Activated CD8-positive, alpha-beta T cell treated with anti-CD3 and anti-CD28 coated beads for 36 hours (primary cell): ENCODE measurements around the gene RNF112. TPM values are rescaled to one million over a fixed set of nuclear protein-coding genes. Genes with fewer than 3 reads are reported as not detected.

Experiments
- ATAC-seq: fragments of 200-7000 bp; cut with Tn5 transposase; one replicate; pipeline ENCODE4 v1.10.0; 2021; ENCODE audit warnings: mild to moderate bottlenecking, moderate library complexity
- CTCF ChIA-PET: fragments of 350-600 bp; sonication (Branson Sonifier 250); formaldehyde crosslinking; loops from one replicate; lab custom pipeline; 2021; ENCODE audit warnings: antibody characterized with exemption; lab: Charles Lee
- POLR2A ChIA-PET: fragments of 350-600 bp; sonication (Branson Sonifier 250); formaldehyde crosslinking; loops from one replicate; lab custom pipeline; 2021; ENCODE audit warnings: antibody characterized with exemption; lab: Charles Lee
- DNase-seq: peaks from one replicate; pipeline ENCODE4 v3.0.0-alpha.2; 2020
- H3K27ac Mint-ChIP-seq: one replicate; pipeline ENCODE4 v1.8.0; 2021; ENCODE audit warnings: mild to moderate bottlenecking, mixed read lengths
- H3K27me3 Mint-ChIP-seq: one replicate; pipeline ENCODE4 v1.8.0; 2021; ENCODE audit warnings: mixed read lengths
- H3K36me3 Mint-ChIP-seq: one replicate; pipeline ENCODE4 v1.8.0; 2021; ENCODE audit warnings: low read depth, mixed read lengths
- H3K4me1 Mint-ChIP-seq: one replicate; pipeline ENCODE4 v1.8.0; 2021; ENCODE audit warnings: low read depth, mixed read lengths
- H3K4me3 Mint-ChIP-seq: one replicate; pipeline ENCODE4 v1.8.0; 2021; ENCODE audit warnings: mild to moderate bottlenecking, moderate library complexity, mixed read lengths
- H3K9me3 Mint-ChIP-seq: one replicate; pipeline ENCODE4 v1.8.0; 2021; ENCODE audit warnings: mixed read lengths
- CTCF ChIP-seq: fragments of 200-600 bp; IDR thresholded peaks from one replicate; pipeline ENCODE4 v1.8.0; 2022; ENCODE audit warnings: antibody characterized with exemption, mild to moderate bottlenecking
- intact Hi-C: fragments of 100-400 bp; cut with micrococcal nuclease; formaldehyde crosslinking; loops from one replicate; pipeline ENCODE4 v1.10.0; 2022
- total RNA-seq, 2 experiments: library from RNA; stranded (reverse); gene quantifications; one replicate each; pipeline ENCODE4 v1.2.3, GENCODE V29; 2021

The RNF112 gene
- total RNA-seq, 2 experiments from 2014 or later, result 0.34 to 0.63 TPM

- intact Hi-C loops, result no loop called here
- no peak for DNase-seq
- no peak for ATAC-seq
- Mint-ChIP-seq H3K27me3 (no peaks in the 10 kb centered on the region), H3K27ac (no peak overlapping the region), H3K9me3 (no peaks in the 10 kb centered on the region), H3K36me3 (no peaks in the 10 kb centered on the region), H3K4me3 (no peak overlapping the region), H3K4me1 (peaks cover 40% of the 10 kb centered on the region)
- ChIA-PET POLR2A (interaction anchor here (0.5 kb wide), 1 partner anchor 357 kb away, joined by 4 read pairs; no protein-coding TSS in a partner anchor), CTCF (interaction anchor here (1.7 kb wide), 1 partner anchor 10 kb away, joined by 7 read pairs; the partner anchor contains the start of gene B9D1)
- no peak for TF ChIP-seq CTCF
Measured at GRCh38 chr17:19372439-19372838, 38.6 kb upstream of the RNF112 start.

- TF ChIP-seq CTCF, result no peak
- Mint-ChIP-seq H3K27me3 (no peaks in the 10 kb centered on the region), H3K9me3 (no peaks in the 10 kb centered on the region), H3K4me3 (no peak overlapping the region), H3K4me1 (peaks cover 40% of the 10 kb centered on the region), H3K36me3 (no peaks in the 10 kb centered on the region), H3K27ac (no peak overlapping the region)
- ChIA-PET POLR2A (interaction anchor here (0.7 kb wide), 1 partner anchor 25 kb away, joined by 3 read pairs; no protein-coding TSS in a partner anchor), CTCF (interaction anchor here (1.7 kb wide), 1 partner anchor 10 kb away, joined by 7 read pairs; the partner anchor contains the start of gene B9D1)
- ATAC-seq, result no peak
- intact Hi-C loops, result no loop called here
- no peak for DNase-seq
Measured at GRCh38 chr17:19372866-19373504, 38.0 kb upstream of the RNF112 start.

- Mint-ChIP-seq H3K27me3 (no peaks in the 10 kb centered on the region), H3K27ac (no peak overlapping the region), H3K4me3 (no peak overlapping the region), H3K4me1 (peaks cover 37% of the 10 kb centered on the region), H3K36me3 (no peaks in the 10 kb centered on the region), H3K9me3 (no peaks in the 10 kb centered on the region)
- CTCF ChIA-PET, result interaction anchor here (0.8 to 2.2 kb wide), 3 partner anchors 8 to 73 kb away, joined by 3 to 28 read pairs (median 4); partner anchors contain the start of gene B9D1
- TF ChIP-seq CTCF, result no peak
- no peak for DNase-seq
- intact Hi-C loops, result no loop called here
- ATAC-seq, result no peak
- POLR2A ChIA-PET, result no interaction called here
Measured at GRCh38 chr17:19374136-19374535, 36.9 kb upstream of the RNF112 start.

- Mint-ChIP-seq H3K4me3 (no peak overlapping the region), H3K27ac (no peak overlapping the region), H3K36me3 (peaks cover 14% of the 10 kb centered on the region), H3K27me3 (no peaks in the 10 kb centered on the region), H3K9me3 (no peaks in the 10 kb centered on the region), H3K4me1 (peaks cover 29% of the 10 kb centered on the region)
- DNase-seq, result no peak
- ChIA-PET CTCF (interaction anchor here (2.2 kb wide), 1 partner anchor 12 kb away, joined by 28 read pairs; the partner anchor contains the start of gene B9D1), POLR2A (no interaction called here)
- no peak for ATAC-seq
- TF ChIP-seq CTCF, result no peak
- intact Hi-C loops, result no loop called here
Measured at GRCh38 chr17:19375732-19376131, 35.3 kb upstream of the RNF112 start.

GRCh38 chr17:19376811-19377210 is 34.2 kb upstream of the RNF112 start:
- ChIA-PET CTCF (interaction anchor here (1.6 to 4.3 kb wide), 3 partner anchors 12 to 15 kb away, joined by 4 to 51 read pairs (median 8); partner anchors contain the start of gene B9D1), POLR2A (no interaction called here)
- TF ChIP-seq CTCF, result no peak
- no peak for ATAC-seq
- no peaks in the 10 kb centered on the region for H3K27me3 Mint-ChIP-seq
- no peaks in the 10 kb centered on the region for H3K9me3 Mint-ChIP-seq
- peaks cover 21% of the 10 kb centered on the region for H3K36me3 Mint-ChIP-seq
- H3K4me1 Mint-ChIP-seq, result peaks cover 20% of the 10 kb centered on the region
- intact Hi-C loops, result no loop called here
- peak overlapping the region; percentile 95 for H3K27ac Mint-ChIP-seq
- H3K4me3 Mint-ChIP-seq, result peak overlapping the region; percentile 98
- peak; percentile 45 for DNase-seq
